GM10847 (cell line): ENCODE data around the gene HERC5.

Experiments
- POLR2A ChIP-seq: IDR thresholded peaks from 2 replicates; pipeline ENCODE4 v1.6.1; 2011; ENCODE audit not compliant: insufficient read length; ENCODE audit errors: extremely low read depth

Gene HERC5

DNA sequence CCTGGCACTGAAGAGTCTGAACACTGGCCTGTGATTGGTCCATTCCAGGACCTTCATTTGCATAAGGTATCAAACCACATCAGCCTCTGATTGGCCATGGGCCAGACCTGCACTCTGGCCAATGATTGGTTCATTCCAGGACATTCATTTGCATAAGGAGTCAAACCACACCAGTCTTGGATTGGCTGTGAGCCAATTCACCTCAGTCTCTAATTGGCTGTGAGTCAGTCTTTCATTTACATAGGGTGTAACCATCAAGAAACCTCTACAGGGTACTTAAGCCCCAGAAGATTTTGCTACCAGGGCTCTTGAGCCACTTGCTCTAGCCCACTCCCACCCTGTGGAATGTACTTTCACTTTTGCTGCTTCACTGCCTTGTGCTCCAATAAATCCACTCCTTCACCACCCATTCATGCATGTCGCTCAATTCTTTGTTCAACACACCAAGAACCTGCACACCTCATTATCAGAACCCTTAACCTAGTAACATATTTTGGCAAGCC lies 14.2 kb upstream of the HERC5 start:
- TF ChIP-seq POLR2A: no peak

DNA sequence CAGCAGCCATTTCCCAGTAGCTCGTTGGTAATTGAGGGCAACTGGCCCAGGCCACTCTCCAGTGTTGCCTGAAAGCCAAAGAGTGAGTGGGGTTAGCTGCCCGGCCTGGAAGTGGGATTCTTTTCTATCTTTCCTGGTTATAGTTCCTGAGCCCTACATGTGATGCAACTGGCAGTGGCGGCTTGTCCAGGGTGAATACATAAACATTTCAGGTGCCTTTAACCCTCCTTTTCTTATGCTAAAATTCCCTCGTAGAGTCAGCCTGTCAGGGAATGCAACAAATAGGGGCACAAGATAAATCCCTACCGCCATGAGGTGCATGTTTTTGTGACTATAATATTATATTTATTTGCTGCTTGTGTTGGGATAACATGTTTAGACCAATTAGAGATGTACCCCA lies 13.4 kb upstream of the HERC5 start:
- no peak for TF ChIP-seq POLR2A

DNA sequence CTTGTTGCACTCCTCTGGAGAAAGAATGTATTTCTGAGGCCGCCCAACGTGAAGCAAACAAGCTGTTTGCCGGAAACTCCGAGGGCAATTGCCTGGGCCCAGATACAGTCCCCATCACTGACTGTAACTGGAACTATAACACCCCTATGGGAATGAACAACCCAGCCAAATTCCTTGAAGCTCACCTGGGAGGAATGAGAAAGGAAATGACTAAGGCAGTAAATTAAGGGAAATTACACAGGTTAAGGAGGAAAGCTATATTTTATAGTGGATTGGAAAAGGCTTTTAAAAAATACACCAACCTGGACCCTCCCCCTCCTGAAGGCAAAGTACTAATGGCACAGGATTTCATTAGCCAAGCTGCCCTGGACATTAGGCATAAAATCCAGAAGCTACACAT lies 11.7 kb upstream of the HERC5 start:
- TF ChIP-seq POLR2A: no peak

DNA sequence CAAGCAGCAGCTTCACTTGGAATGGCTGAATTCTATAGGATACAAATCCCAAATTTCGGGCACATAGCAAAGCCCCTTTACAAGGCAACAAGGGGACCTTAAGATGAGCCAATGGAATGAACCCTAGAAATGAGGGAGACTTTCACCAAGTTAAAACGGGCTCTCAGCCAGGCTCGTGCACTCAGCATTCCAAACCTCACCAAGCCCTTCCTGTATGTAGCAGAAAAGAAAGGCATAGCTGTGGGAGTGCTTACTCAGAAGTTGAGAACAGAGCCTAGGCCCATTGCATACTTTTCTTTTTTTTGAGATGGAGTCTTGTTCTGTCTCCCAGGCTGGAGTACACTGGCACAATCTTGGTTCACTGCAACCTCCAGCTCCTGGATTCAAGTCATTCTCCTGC lies 10.8 kb upstream of the HERC5 start:
- no peak for TF ChIP-seq POLR2A

DNA sequence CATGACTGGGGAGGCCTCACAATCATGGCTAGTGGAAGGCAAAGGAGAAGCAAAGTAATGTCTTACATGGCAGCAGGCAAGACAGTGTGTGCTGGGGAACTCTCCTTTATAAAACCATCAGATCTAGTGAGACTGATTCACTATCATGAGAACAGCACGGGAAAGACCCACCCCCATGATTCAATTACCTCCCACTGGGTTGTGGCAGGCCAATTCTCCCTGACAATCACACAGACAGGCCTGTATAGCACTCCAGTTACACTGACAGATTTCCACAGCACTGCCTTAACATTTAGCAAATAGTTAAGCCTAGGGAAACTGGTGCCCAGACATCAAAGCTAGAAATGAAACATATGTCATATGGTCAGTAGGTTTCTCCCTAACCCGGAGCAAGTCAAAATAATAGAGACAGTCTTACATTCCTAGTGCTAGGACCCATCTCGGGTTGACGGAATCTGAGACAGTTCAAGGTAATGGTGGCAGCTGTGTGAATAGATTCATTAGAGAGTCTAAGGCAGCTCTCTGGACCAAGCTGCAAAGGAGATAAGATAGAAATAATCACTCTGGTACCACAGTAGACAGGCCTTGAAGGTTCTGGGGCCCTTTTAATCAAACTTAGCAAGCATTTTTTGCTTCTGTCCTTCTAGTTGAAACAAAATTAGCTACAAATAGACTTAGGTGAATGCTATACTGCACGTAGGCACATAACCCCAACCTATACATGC lies 9.4 kb upstream of the HERC5 start:
- TF ChIP-seq POLR2A: no peak

DNA sequence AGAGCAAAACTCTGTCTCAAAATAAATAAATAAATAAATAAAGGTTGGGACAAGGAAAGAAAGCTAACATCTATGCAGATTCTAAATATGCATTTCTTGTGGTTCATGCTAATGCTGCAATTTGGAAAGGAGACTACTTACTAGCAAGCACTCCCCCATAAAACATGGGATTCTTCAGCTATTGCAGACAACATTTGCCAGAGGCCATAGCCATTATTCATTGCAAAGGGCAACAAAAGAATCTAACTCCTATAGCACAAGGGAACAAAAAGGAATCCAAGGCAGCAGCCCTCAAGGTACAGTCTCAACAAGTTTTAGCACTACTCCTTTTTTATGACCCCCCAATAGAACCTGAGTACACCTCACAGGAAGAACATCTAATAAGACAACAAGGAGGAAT lies 8.0 kb upstream of the HERC5 start:
- TF ChIP-seq POLR2A: no peak

DNA sequence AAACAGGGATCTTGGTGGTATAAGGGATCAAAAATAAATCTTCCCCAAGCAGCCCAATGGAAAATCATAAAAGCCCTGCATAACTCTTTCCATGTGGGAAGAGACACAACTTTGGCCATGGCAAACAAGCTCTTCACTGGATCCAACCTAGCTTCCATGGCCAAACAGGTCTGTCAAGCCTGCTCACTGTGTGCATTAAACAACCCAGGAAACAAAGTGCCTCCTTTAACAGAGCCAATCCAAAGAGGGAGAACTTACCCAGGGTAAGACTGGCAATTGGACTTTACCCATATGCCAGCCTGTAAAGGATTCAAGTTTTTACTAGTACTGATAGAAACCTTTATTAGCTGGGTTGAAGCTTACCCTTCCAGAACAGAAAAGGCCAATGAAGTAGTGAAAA lies 7.6 kb upstream of the HERC5 start:
- TF ChIP-seq POLR2A: no peak

DNA sequence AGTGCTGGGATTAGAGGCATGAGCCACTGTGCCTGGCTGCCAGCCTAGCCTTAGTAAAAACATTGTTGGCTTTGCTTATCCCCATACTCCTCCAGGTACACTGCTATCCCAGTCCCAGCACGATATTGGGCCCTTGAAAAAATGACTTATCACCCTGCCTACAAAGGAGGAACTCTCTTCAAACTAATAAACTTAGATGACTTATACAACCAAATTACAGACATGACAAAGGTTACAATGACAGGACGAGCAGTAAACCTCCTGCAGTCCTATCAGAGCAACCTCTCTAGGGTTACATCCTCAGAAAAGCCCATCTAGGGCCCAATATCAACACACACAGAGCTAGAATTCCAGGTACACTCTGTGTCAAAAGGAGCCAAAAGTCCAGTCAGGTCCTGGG lies 5.7 kb upstream of the HERC5 start:
- TF ChIP-seq POLR2A: no peak

DNA sequence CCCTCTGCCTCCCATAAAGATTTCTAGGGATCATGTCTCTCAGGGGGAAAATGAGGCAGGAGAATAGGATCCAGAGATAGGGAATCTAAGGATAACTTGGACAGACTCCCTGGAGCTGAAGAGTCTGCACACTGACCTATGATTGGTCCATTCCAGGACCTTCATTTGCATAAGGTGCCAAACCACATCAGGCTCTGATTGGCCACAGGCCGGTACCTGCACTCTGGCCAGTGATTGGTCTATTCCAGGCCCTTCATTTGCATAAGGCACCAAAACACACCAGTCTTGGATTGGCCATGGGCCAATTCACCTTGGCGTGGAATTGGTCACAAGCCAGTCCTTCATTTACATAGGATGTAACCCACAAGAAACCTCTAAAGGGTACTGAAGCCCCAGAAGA lies 4.0 kb upstream of the HERC5 start:
- TF ChIP-seq POLR2A: no peak

DNA sequence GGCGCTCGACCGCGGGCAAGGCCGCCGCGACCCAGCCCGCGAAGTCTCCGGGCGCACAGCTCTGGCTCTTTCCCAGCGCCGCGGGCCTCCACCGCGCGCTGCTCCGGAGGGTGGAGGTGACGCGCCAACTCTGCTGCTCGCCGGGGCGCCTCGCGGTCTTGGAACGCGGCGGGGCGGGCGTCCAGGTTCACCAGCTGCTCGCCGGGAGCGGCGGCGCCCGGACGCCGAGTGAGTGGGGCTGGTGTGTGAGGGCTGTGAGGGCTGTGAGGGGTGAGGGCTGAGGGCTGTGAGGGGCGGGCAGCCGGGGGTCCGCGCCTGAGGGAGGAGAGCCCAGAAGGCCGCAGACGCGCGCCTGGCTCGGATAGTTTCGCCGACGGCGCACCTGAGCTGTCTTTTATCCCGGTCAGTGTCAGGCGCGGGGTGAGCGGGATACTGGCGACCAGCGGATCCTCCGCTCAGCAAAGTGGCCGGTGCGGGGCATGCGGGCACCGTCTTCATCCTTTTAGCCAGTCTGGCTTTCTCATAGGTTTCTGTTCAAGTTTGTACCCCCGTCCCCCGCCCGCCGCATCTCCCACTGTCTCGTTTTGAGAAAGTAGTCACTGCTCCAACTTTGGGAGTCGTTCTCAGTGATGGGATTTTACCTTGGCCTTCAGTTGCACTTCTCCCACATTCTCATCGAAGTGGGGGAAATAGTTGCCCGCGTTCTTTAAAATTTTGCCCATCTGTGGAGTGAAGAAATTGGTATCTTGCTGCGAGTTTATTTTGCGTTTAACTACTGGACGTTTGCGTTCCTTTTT lies 586 bp downstream of the HERC5 start:
- no peak for TF ChIP-seq POLR2A

DNA sequence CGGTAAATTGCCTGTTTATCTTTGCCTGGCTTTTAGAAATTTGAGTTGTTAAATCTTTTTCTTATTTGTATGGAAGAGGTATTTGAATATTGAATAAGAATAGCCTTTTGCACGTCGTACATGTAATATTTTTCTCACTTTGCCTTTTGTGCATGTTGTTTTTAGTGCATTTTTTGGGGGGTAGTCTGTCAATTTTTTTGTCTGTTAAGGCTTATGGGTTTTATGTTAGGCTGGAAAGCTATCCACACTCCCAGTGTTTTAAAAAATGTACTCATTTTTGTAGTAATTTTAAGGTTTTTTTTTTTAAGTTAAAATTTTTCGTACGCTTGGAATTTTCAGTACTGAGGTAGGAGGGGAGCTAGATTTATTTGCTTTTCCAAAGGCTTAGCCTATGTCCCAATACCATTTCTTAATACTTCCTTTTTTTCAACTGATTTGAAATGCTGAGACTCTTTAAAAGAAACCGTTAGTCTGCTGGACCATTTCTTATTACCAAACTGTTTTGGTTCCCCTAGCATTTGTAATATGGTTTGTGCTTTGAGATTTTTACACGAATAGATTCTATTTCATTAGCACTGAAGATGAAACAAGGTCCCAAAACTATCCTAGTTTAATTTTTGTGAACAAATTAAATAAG lies 1.3 kb downstream of the HERC5 start:
- TF ChIP-seq POLR2A: no peak

DNA sequence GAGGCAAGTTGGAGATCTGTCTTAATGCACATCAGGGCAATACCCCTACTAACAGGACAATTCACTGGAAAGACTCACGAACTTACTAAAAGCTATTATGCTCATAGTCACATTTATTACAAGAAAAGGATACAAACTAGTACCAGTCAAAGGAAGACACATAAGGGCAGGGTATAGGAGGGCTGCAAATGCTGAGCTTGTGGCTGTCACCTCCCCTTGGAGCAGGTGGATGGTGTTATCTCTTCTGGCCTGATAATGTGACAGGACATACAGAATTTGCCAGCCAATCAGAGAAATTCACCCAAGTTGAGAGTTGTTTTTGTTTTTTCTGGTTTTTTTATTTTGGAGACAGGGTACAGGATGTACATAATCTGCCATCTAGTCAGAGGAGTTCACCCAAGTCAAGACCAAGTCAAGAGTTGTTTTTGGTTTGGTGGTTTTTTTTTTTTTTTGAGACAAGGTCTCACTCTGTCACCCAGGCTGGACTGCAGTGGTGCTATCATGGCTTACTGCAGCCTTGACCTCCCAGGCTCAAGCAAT lies 8.8 kb downstream of the HERC5 start:
- TF ChIP-seq POLR2A: no peak

DNA sequence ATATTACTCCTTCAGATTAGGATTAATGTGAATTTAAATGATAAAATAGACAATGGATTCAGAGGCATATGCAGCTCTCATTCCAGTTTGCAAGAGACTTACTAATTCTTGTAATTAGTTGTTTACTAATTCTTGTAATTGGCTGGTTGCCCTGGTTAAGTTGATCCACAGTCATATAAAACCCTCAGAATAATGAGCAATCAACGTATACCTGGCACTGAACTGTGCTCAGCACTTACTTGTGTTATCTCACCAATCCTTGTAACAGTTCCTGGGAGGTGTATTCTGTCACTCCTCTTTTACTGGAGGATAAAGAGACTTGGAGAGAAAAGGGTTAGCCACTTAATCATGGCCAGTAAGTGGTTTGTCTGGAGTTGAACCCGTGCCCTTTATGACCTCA lies 10.5 kb downstream of the HERC5 start:
- no peak for TF ChIP-seq POLR2A

DNA sequence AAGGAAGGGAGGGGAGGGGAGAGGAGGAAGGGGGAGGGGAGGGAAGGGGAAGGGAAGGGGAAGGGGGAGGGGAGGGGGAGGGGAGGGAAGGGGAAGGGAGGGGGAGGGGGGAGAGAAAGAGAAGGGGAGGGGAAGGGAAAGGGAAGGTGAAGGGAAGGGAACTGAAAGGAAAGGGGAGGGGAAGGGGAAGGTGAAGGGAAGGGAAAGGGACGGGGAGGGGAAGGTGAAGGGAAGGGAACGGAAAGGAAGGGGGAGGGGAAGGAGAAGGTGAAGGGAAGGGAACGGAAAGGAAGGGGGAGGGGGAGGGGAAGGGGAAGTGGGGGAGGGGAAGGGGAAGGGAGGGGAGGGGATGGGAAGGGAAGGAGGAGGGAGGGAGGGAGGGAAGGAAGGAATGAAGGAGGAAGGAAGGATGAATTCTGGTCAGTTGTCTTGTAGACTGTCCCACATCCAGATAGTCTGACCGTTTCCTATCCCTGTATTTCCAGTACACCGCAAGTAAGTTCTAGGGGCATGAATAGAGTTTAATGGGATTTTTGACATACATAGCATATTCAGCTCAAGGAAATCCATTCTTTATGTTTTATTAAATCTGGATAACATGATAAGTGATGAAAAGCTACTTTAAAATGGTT lies 20.4 kb downstream of the HERC5 start:
- no peak for TF ChIP-seq POLR2A

DNA sequence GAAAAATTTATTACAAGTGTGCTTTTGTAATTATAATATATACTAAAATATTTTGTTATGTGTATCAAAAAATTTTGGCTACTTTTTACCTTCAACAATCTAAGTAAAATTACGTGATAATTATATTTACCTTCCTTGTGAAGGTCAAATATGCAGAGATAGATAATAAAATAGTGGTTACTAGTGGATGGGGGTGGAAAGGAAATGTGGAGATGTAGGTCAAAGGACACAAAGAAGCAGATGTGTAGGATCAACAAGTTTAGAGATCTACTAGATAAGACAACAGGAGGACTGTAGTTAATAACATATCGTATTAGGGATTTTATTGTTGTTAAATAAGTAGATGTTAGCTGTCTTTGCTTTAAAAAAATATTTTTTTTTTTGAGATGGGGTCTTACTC lies 21.3 kb downstream of the HERC5 start:
- no peak for TF ChIP-seq POLR2A
